WTC11 (cell line): ENCODE results near the gene DACH2.

ENCODE experiments used
- SMAD3 ChIP-seq: sonication (generic); formaldehyde crosslinking; IDR thresholded peaks from 2 replicates; pipeline ENCODE4 v1.8.0; 2022; ENCODE audit warnings: missing genetic modification reagents, mild to moderate bottlenecking, borderline replicate concordance
- TF ChIP-seq, protein P1 (sequence below): fragments of 200-600 bp; IDR thresholded peaks from 2 replicates; pipeline ENCODE4 v1.8.0; 2022; ENCODE audit warnings: antibody characterized with exemption

- no peak for TF ChIP-seq SMAD3
- TF ChIP-seq, protein P1, sequence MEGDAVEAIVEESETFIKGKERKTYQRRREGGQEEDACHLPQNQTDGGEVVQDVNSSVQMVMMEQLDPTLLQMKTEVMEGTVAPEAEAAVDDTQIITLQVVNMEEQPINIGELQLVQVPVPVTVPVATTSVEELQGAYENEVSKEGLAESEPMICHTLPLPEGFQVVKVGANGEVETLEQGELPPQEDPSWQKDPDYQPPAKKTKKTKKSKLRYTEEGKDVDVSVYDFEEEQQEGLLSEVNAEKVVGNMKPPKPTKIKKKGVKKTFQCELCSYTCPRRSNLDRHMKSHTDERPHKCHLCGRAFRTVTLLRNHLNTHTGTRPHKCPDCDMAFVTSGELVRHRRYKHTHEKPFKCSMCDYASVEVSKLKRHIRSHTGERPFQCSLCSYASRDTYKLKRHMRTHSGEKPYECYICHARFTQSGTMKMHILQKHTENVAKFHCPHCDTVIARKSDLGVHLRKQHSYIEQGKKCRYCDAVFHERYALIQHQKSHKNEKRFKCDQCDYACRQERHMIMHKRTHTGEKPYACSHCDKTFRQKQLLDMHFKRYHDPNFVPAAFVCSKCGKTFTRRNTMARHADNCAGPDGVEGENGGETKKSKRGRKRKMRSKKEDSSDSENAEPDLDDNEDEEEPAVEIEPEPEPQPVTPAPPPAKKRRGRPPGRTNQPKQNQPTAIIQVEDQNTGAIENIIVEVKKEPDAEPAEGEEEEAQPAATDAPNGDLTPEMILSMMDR: no peak
These were observed 868 bp downstream of the DACH2 start for GRCh38 chrX:86149119-86149518.
